Measurements from ENCODE around the gene BLNK.

GRCh38 chr10:96244354-96244753 lies 27.0 kb downstream of the BLNK start:
- TF ChIP-seq POLR2AphosphoS5 (IDR thresholded peaks at IDR 0.05): no peak
- TF ChIP-seq, protein P1, sequence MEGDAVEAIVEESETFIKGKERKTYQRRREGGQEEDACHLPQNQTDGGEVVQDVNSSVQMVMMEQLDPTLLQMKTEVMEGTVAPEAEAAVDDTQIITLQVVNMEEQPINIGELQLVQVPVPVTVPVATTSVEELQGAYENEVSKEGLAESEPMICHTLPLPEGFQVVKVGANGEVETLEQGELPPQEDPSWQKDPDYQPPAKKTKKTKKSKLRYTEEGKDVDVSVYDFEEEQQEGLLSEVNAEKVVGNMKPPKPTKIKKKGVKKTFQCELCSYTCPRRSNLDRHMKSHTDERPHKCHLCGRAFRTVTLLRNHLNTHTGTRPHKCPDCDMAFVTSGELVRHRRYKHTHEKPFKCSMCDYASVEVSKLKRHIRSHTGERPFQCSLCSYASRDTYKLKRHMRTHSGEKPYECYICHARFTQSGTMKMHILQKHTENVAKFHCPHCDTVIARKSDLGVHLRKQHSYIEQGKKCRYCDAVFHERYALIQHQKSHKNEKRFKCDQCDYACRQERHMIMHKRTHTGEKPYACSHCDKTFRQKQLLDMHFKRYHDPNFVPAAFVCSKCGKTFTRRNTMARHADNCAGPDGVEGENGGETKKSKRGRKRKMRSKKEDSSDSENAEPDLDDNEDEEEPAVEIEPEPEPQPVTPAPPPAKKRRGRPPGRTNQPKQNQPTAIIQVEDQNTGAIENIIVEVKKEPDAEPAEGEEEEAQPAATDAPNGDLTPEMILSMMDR (IDR thresholded peaks at IDR 0.05): no peak
- TF ChIP-seq EP300 (IDR thresholded peaks at IDR 0.05): no peak
- TF ChIP-seq POLR2A (IDR thresholded peaks at IDR 0.05): no peak
